ENCODE measurements around the gene BCL2A1. TPM values are rescaled to one million over a fixed set of nuclear protein-coding genes. Genes with fewer than 3 reads are reported as not detected.

Gene BCL2A1
- total RNA-seq, 1 experiment from 2014 or later, result not detected

DNA sequence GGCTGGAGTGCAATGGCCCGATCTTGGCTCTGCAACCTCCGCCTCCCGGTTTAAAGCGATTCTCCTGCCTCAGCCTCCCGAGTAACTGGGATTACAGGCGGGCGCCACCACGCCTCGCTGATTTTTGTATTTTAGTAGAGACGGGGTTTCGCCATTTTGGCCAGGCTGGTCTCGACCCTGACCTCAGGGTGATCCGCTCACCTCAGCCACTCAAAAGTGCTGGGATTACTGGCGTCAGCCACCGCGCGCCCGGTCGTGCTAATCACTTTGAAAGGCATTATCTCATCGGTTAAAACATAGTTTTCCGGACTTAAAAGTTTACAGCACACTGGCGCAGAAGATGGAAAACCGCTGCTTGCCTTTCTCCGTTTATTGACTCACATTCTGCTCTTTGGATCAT, 46.6 kb downstream of the BCL2A1 start:
- Mint-ChIP-seq H3K4me1 (ENCODE audit: low read depth, unreplicated experiment) (no peaks in the 10 kb centered on the region), H3K4me3 (ENCODE audit: unreplicated experiment) (peak overlapping the region; percentile 83), H3K9me3 (ENCODE audit: unreplicated experiment) (peaks cover 19% of the 10 kb centered on the region), H3K36me3 (ENCODE audit: insufficient read depth, unreplicated experiment) (peaks cover 49% of the 10 kb centered on the region), H3K27me3 (ENCODE audit: insufficient read depth, unreplicated experiment) (peaks cover 3% of the 10 kb centered on the region), H3K27ac (ENCODE audit: unreplicated experiment) (peak overlapping the region; percentile 91)
- Histone ChIP-seq H3K4me3 (ENCODE audit: low read depth, low read length) (peak overlapping the region; percentile 94), H3K9me3 (peaks cover 13% of the 10 kb centered on the region), H3K4me1 (0 out of 2 replicates have a peak, but pooled peaks cover 6% of the 10 kb centered on the region), H3K27me3 (replicated peaks; ENCODE audit: control insufficient read depth, insufficient read depth, low read length) (no peaks in the 10 kb centered on the region), H3K36me3 (ENCODE audit: control insufficient read depth, insufficient read depth, low read length) (no peaks in the 10 kb centered on the region)
- TF ChIP-seq, protein P1, sequence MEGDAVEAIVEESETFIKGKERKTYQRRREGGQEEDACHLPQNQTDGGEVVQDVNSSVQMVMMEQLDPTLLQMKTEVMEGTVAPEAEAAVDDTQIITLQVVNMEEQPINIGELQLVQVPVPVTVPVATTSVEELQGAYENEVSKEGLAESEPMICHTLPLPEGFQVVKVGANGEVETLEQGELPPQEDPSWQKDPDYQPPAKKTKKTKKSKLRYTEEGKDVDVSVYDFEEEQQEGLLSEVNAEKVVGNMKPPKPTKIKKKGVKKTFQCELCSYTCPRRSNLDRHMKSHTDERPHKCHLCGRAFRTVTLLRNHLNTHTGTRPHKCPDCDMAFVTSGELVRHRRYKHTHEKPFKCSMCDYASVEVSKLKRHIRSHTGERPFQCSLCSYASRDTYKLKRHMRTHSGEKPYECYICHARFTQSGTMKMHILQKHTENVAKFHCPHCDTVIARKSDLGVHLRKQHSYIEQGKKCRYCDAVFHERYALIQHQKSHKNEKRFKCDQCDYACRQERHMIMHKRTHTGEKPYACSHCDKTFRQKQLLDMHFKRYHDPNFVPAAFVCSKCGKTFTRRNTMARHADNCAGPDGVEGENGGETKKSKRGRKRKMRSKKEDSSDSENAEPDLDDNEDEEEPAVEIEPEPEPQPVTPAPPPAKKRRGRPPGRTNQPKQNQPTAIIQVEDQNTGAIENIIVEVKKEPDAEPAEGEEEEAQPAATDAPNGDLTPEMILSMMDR (IDR thresholded peaks at IDR 0.05; ENCODE audit: insufficient read depth in 1 of 2, low read depth in 1 of 2, low read length in 1 of 2, severe bottlenecking in 1 of 2, unreplicated experiment in 1 of 2), result no peak
- no peak for DNase-seq
- ChIA-PET POLR2A (no interaction called here), CTCF (no interaction called here)
- intact Hi-C loops (cut with micrococcal nuclease; ENCODE audit: unreplicated experiment), result loop anchor here (1.0 to 10.0 kb wide), 2 partner anchors 69 to 230 kb away; partner anchors contain the start of gene FAH
- BruUV-seq (replicated peaks), result no TSS peak

DNA sequence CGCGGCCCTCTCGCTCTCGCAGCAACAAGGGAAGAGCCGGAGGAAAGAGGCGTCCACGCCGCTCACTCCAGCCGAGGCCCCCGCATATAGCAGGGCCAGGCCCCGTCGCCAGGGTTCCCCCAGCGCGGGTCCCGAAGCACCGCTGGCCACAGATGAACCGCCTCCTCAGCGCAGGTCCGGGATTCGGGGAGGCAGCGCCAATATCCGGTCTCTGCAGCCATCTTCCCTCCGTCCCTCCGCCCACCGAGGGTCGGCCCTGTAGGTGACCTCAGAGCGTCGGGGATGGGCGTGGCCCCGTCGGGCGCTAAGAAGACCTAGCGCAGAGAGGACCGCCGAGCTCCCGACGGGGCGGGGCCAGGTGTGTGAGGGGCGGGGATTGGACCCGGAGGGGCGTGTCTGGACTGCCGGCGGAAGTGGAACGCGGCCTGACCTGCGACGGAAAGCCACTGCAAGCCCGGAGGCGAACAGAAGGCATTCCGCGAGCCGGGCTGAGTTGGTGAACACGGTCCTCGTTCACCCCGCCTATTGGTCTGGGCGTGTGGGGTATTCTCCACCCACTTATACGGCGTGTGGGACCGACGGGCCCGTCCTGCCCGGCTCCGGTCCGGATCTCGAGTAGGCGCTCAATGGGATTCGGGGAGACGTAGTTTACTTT, 47.4 kb downstream of the BCL2A1 start:
- H3K27ac Mint-ChIP-seq (ENCODE audit: unreplicated experiment), result peak overlapping the region; percentile 91
- peak; percentile 97 to 99 for DNase-seq
- no peaks in the 10 kb centered on the region for H3K27me3 Mint-ChIP-seq (ENCODE audit: insufficient read depth, unreplicated experiment)
- peaks cover 19% of the 10 kb centered on the region for H3K9me3 Mint-ChIP-seq (ENCODE audit: unreplicated experiment)
- ChIA-PET POLR2A (interaction anchor here (0.6 to 1.6 kb wide), 9 partner anchors 12 to 1040 kb away, joined by 3 to 7 read pairs (median 3); partner anchors contain the start of genes MTHFS and ZFAND6), CTCF (interaction anchor here (1.0 kb wide), 1 partner anchor 70 kb away, joined by 6 read pairs; no protein-coding TSS in a partner anchor)
- Histone ChIP-seq H3K9me3 (peaks cover 21% of the 10 kb centered on the region), H3K4me1 (0 out of 2 replicates have a peak, but pooled peaks cover 6% of the 10 kb centered on the region), H3K27me3 (replicated peaks; ENCODE audit: control insufficient read depth, insufficient read depth, low read length) (no peaks in the 10 kb centered on the region), H3K36me3 (ENCODE audit: control insufficient read depth, insufficient read depth, low read length) (no peaks in the 10 kb centered on the region), H3K4me3 (ENCODE audit: low read depth, low read length) (peak overlapping the region; percentile 94)
- BruUV-seq (replicated peaks), result no TSS peak
- intact Hi-C loops (cut with micrococcal nuclease; ENCODE audit: unreplicated experiment), result loop anchor here (1.0 to 10.0 kb wide), 4 partner anchors 27 to 231 kb away; partner anchors contain the start of genes FAH and ZFAND6
- TF ChIP-seq, protein P1 (IDR thresholded peaks at IDR 0.05; ENCODE audit: insufficient read depth in 1 of 2, low read depth in 1 of 2, low read length in 1 of 2, severe bottlenecking in 1 of 2, unreplicated experiment in 1 of 2), result no peak
- no peaks in the 10 kb centered on the region for H3K4me1 Mint-ChIP-seq (ENCODE audit: low read depth, unreplicated experiment)
- peaks cover 53% of the 10 kb centered on the region for H3K36me3 Mint-ChIP-seq (ENCODE audit: insufficient read depth, unreplicated experiment)
- H3K4me3 Mint-ChIP-seq (ENCODE audit: unreplicated experiment), result peak overlapping the region; percentile 83

DNA sequence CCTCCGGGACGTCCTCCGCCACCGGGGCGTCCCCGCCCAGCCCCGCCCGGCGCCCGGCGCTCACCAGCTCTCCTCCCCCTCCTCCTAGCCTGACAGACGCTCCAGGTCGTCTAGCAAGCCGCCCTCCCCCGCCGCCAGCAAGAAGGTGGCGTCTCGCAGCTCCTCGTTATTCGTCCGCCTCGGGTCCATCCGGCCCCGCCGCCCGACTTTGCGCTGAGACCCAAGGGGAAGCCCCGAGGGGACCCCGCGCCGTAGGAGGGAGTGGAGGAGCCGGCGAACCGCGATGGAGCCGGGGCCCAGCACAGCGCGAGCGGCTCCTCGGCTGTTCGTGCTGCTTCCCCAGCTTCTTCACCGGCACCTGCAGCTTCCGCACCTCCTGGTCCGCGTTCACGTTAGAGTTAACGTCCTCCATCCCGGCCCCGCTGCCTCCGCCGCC, 47.9 kb downstream of the BCL2A1 start:
- TF ChIP-seq, protein P1 (IDR thresholded peaks at IDR 0.05; ENCODE audit: insufficient read depth in 1 of 2, low read depth in 1 of 2, low read length in 1 of 2, severe bottlenecking in 1 of 2, unreplicated experiment in 1 of 2), result no peak
- peak overlapping the region; percentile 91 for H3K27ac Mint-ChIP-seq (ENCODE audit: unreplicated experiment)
- peaks cover 23% of the 10 kb centered on the region for H3K9me3 ChIP-seq
- H3K36me3 ChIP-seq (ENCODE audit: control insufficient read depth, insufficient read depth, low read length), result no peaks in the 10 kb centered on the region
- H3K27me3 Mint-ChIP-seq (ENCODE audit: insufficient read depth, unreplicated experiment), result no peaks in the 10 kb centered on the region
- peak overlapping the region; percentile 94 for H3K4me3 ChIP-seq (ENCODE audit: low read depth, low read length)
- peaks cover 58% of the 10 kb centered on the region for H3K36me3 Mint-ChIP-seq (ENCODE audit: insufficient read depth, unreplicated experiment)
- H3K4me1 ChIP-seq, result 0 out of 2 replicates have a peak, but pooled peaks cover 6% of the 10 kb centered on the region
- peaks cover 22% of the 10 kb centered on the region for H3K9me3 Mint-ChIP-seq (ENCODE audit: unreplicated experiment)
- POLR2A ChIA-PET, result interaction anchor here (0.5 to 1.6 kb wide), 11 partner anchors 13 to 1623 kb away, joined by 3 to 7 read pairs (median 3); partner anchors contain the start of genes MTHFS, SKIC8 and ZFAND6
- no TSS peak for BruUV-seq (replicated peaks)
- no peaks in the 10 kb centered on the region for H3K27me3 ChIP-seq (replicated peaks; ENCODE audit: control insufficient read depth, insufficient read depth, low read length)
- H3K4me3 Mint-ChIP-seq (ENCODE audit: unreplicated experiment), result peak overlapping the region; percentile 83
- intact Hi-C loops (cut with micrococcal nuclease; ENCODE audit: unreplicated experiment), result loop anchor here (1.0 to 10.0 kb wide), 3 partner anchors 27 to 232 kb away; partner anchors contain the start of genes FAH and ZFAND6
- CTCF ChIA-PET, result interaction anchor here (1.0 kb wide), 1 partner anchor 70 kb away, joined by 6 read pairs; no protein-coding TSS in a partner anchor
- H3K4me1 Mint-ChIP-seq (ENCODE audit: low read depth, unreplicated experiment), result no peaks in the 10 kb centered on the region
- peak; percentile 67 for DNase-seq
